Body of pancreas (tissue), 4 donors: Measurements from ENCODE around the gene DNAAF8. TPM values are rescaled to one million over a fixed set of nuclear protein-coding genes. Genes with fewer than 3 reads are reported as not detected.

Experiments
- ATAC-seq: fragments of 150-250 bp; one replicate; pipeline ENCODE4 v1.9.1; 2016
- DNase-seq, 4 donors: peaks; one replicate each; pipeline ENCODE4 v3.0.0-alpha.2; 2019
- H3K27ac ChIP-seq, 4 donors: fragments of 200-600 bp; sonication (generic); 1 replicate in 3 of 4; 2 replicates in 1 of 4; pipeline versions ENCODE4 v1.5.1 to v1.6.1; 2016 to 2019; ENCODE audit warnings: mild to moderate bottlenecking in 1 of 4, mixed read lengths in 1 of 4, moderate library complexity in 1 of 4
- H3K27me3 ChIP-seq, 2 donors: fragments of 200-600 bp; sonication (generic); one replicate each; pipeline ENCODE4 v1.6.0; 2016; ENCODE audit warnings: mild to moderate bottlenecking in 1 of 2
- H3K36me3 ChIP-seq, 2 donors: fragments of 200-600 bp; sonication (generic); replicated peaks in 1 of 2; 2 replicates each; pipeline ENCODE4 v1.5.1; 2016; ENCODE audit warnings: low read depth in 2 of 2; ENCODE audit not compliant: insufficient read depth in 1 of 2
- H3K4me1 ChIP-seq: fragments of 200-600 bp; sonication (generic); one replicate; pipeline ENCODE4 v1.6.0; 2016
- H3K4me3 ChIP-seq, 2 donors: fragments of 200-600 bp; sonication (generic); 1 replicate in 1 of 2; 2 replicates in 1 of 2; pipeline ENCODE4 v1.5.1; 2016 to 2019
- H3K9me3 ChIP-seq, 3 donors: fragments of 200-600 bp; sonication (generic); 1 replicate in 2 of 3; 2 replicates in 1 of 3; pipeline ENCODE4 v1.5.1; 2016
- CTCF ChIP-seq, 7 experiments: fragments of 450-650 bp in 4 of 7; fragments of 200-600 bp in 3 of 7; sonication (generic) in 3 of 7; IDR thresholded peaks; one replicate each; pipeline ENCODE4 v1.5.1; 2016 to 2019; ENCODE audit warnings: antibody characterized with exemption in 7 of 7
- POLR2A ChIP-seq, 3 donors: fragments of 450-650 bp; IDR thresholded peaks; one replicate each; pipeline ENCODE4 v1.6.1; 2016; ENCODE audit warnings: antibody characterized with exemption in 3 of 3, mild to moderate bottlenecking in 2 of 3
- WGBS, 2 donors: methylation state at CpG; one replicate each; pipeline ENCODE4 v1.1.5; 2017; 5-methylcytosine and 5-hydroxymethylcytosine counted together
- intact Hi-C: fragments of 100-400 bp; cut with DNase I; formaldehyde crosslinking; loops from one replicate; pipeline ENCODE4 v1.15.1; 2023
- total RNA-seq, 2 donors: library from RNA; depleted of rRNA; stranded (reverse); fragments of >200 nt; gene quantifications; one replicate each; pipeline ENCODE4 v1.1.0, GENCODE V29; 2016

The DNAAF8 gene
- total RNA-seq, 2 donors from 2014 or later, result under 0.01 to 0.26 TPM

DNA sequence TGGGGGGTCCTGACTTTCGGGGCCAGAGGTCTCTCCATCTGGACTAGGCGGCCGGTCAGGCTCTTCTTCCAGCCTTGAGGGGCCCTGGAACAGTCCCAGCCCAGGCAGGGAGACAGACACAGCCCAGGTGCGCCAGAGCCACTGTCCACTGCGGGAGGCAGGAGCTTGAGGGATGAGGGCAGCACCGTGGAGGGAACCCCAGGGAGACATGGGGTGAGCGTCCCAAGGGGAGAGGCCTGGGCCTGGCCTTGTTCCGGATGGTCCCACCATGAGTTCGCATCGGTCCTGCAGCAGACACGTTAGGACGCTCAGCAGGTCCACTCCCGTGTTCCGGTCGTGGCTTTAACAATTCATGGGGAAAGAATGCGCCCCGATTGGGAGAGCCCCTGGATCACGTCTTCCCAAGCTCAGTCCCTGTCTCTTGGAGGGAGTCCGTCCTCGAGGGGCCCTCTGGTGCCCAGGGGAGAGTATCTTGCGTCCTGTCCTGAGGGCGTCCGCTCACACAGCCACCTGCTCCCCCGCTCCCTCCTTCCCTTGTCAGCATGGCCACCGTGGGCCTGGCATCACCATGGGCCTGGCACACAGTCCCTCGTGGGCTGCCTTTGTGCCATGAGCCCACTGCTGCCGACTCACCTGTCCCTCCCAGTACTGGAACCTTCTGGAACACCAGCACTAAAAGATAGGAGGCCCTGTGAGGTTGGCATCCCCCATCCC lies 47.7 kb upstream of the DNAAF8 start:
- H3K9me3 ChIP-seq, result no peaks in the 10 kb centered on the region
- peaks cover 0 to 13% of the 10 kb centered on the region in 2 donors for H3K36me3 ChIP-seq
- intact Hi-C loops, result no loop called here
- DNase-seq, result no peak
- no peak for ATAC-seq
- no peaks in the 10 kb centered on the region for H3K27me3 ChIP-seq
- TF ChIP-seq CTCF (IDR thresholded peaks at IDR 0.05) (no peak), POLR2A (IDR thresholded peaks at IDR 0.05) (no peak)
- H3K4me1 ChIP-seq, result no peaks in the 10 kb centered on the region
- no peak overlapping the region for H3K4me3 ChIP-seq
- 91 to 98% methylated on average over 7 to 23 of the region's 27 CpGs for WGBS, 2 donors
- no peak overlapping the region for H3K27ac ChIP-seq

- intact Hi-C loops, result no loop called here
- Histone ChIP-seq H3K27ac (no peak overlapping the region), H3K36me3 (peaks cover 0 to 10% of the 10 kb centered on the region in 2 donors), H3K27me3 (no peaks in the 10 kb centered on the region), H3K4me1 (peaks cover 3% of the 10 kb centered on the region), H3K4me3 (no peak overlapping the region), H3K9me3 (no peaks in the 10 kb centered on the region)
- 90 to 92% methylated on average over 3 to 8 of the region's 8 CpGs for WGBS, 2 donors
- ATAC-seq (no peak), DNase-seq (no peak)
- no peak for TF ChIP-seq POLR2A (IDR thresholded peaks at IDR 0.05)
- TF ChIP-seq CTCF (IDR thresholded peaks at IDR 0.05), result no peak
Measured at GRCh38 chr16:4687416-4687815, 46.9 kb upstream of the DNAAF8 start.

- intact Hi-C loops, result no loop called here
- DNase-seq (no peak), ATAC-seq (no peak)
- H3K27ac ChIP-seq, result no peak overlapping the region
- peaks cover 10% of the 10 kb centered on the region for H3K4me1 ChIP-seq
- WGBS, 2 donors, result 86 to 92% methylated on average over 7 to 34 of the region's 39 CpGs
- TF ChIP-seq CTCF (IDR thresholded peaks at IDR 0.05) (no peak), POLR2A (IDR thresholded peaks at IDR 0.05) (no peak)
- H3K36me3 ChIP-seq, result peaks cover 0 to 10% of the 10 kb centered on the region in 2 donors
- no peaks in the 10 kb centered on the region for H3K9me3 ChIP-seq
- no peaks in the 10 kb centered on the region for H3K27me3 ChIP-seq
- H3K4me3 ChIP-seq, result no peak overlapping the region
Measured at GRCh38 chr16:4687946-4688673, 46.2 kb upstream of the DNAAF8 start.

DNA sequence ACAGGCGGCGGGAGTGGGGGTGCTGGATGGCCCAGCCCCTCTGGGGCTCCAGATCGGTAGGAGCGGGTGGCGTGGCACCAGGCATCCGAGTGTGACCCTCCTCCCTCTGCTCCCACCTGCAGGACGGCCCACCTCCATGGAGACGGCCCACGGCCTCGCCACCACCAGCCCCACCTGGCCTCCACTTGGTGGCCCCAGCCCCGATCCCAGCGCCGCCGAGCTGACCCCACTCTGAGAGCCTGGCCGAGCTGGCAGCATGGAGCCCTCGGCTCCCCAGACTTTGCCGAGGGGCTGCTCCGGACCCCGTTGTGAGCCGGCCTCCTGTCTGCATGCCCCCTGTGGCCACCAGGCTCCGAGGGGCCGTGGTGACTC lies 45.7 kb upstream of the DNAAF8 start:
- intact Hi-C loops, result no loop called here
- 92 to 95% methylated on average over 12 to 22 of the region's 22 CpGs for WGBS, 2 donors
- Histone ChIP-seq H3K4me3 (no peak overlapping the region), H3K4me1 (peaks cover 11% of the 10 kb centered on the region), H3K9me3 (no peaks in the 10 kb centered on the region), H3K36me3 (peaks cover 0 to 10% of the 10 kb centered on the region in 2 donors), H3K27ac (no peak overlapping the region), H3K27me3 (no peaks in the 10 kb centered on the region)
- DNase-seq, result no peak
- TF ChIP-seq CTCF (IDR thresholded peaks at IDR 0.05) (no peak), POLR2A (IDR thresholded peaks at IDR 0.05) (no peak)
- ATAC-seq, result no peak
